ENCODE data around the gene DEAF1. TPM values are rescaled to one million over a fixed set of nuclear protein-coding genes. Genes with fewer than 3 reads are reported as not detected.
"Not testable (repeated sequence)": the region's sequence is repeated elsewhere in the genome, so short reads cannot be mapped to it uniquely, and the experiment has no call there.

DEAF1 gene
- total and polyA plus RNA-seq, 2 of the 13 experiments (the other 11 are each of a cell fraction or from before 2014, with no cell fraction given): 22.3 to 29.6 TPM

GRCh38 chr11:742156-742546 lies 47.1 kb upstream of the DEAF1 start (continued):
- TF ChIP-seq YEATS4 (CRISPR knock-in tag; IDR thresholded peaks at IDR 0.05; ENCODE audit: borderline replicate concordance) (no peak), FOXP1 (IDR thresholded peaks at IDR 0.05) (no peak), FOXP1 (CRISPR knock-in tag; IDR thresholded peaks at IDR 0.05) (no peak), ZNF207 (IDR thresholded peaks at IDR 0.05; ENCODE audit: borderline replicate concordance) (no peak), ZBTB25 (CRISPR knock-in tag; IDR thresholded peaks at IDR 0.05) (no peak), TCF12 (IDR thresholded peaks at IDR 0.05) (no peak), TCF12 (CRISPR knock-in tag; IDR thresholded peaks at IDR 0.05) (no peak), ZNF225 (CRISPR knock-in tag; IDR thresholded peaks at IDR 0.05) (no peak), PPARG (CRISPR knock-in tag; conservative IDR thresholded peaks at IDR 0.05) (no peak)

- Histone ChIP-seq H3K4me2 (ENCODE audit: low read depth, low read length) (peak overlapping the region; percentile 61), H3K27me3 (ENCODE audit: control insufficient read depth in 1 of 2, insufficient read depth in 2 of 2, low read length in 2 of 2) (peaks cover 3 to 16% of the 10 kb centered on the region in 2 experiments), H3K4me3 (replicated peaks in 1 of 3; ENCODE audit: insufficient read depth in 1 of 3, low read depth in 2 of 3, low read length in 3 of 3) (peak overlapping the region in 1 of 3 experiments; percentile 30; a peak in 1 of 6 replicates), H3K4me1 (ENCODE audit: insufficient read depth, low read length) (peaks cover 29% of the 10 kb centered on the region)
- H3K36me3 ChIP-seq (replicated peaks in 1 of 2; ENCODE audit: control insufficient read depth in 1 of 2, insufficient read depth in 2 of 2, low read length in 2 of 2); CTCF ChIA-PET (ENCODE audit: low intra/inter-chr PET ratio, low total read pairs); FAIRE-seq; in situ Hi-C loops (cut with HindIII; ENCODE audit: extremely low pct_ligation_motif_present, low pct_unique_long_range_greater_than_20kb); H4K20me1 ChIP-seq (ENCODE audit: insufficient read depth, low read length); intact Hi-C loops (cut with micrococcal nuclease; ENCODE audit: unreplicated experiment); H2AFZ ChIP-seq (ENCODE audit: low read length); DNase-seq (ENCODE audit: low spot score); BruUV-seq (replicated peaks); H3K27ac ChIP-seq (ENCODE audit: extremely low read length, insufficient read depth, low read length); H3K9ac ChIP-seq (ENCODE audit: insufficient read depth, low read depth, low read length); H3K79me2 ChIP-seq (ENCODE audit: insufficient read depth, low read length); H3K9me3 ChIP-seq (ENCODE audit: low read length): not testable (repeated sequence)
- peak; percentile 44 for ATAC-seq
- WGBS (ENCODE audit: low lambda C conversion rate): 24% methylated on average over 8 of the region's 10 CpGs
- POLR2A ChIA-PET: interaction anchor here (2.1 kb wide), 1 partner anchor 39 kb away, joined by 5 read pairs; no protein-coding TSS in a partner anchor
Measured at GRCh38 chr11:737899-738298, 42.9 kb upstream of the DEAF1 start.
